H9 (cell line): ENCODE data around the gene LRP1B. TPM values are rescaled to one million over a fixed set of nuclear protein-coding genes. Genes with fewer than 3 reads are reported as not detected.

Experiments used
- DNase-seq: peaks from one replicate; pipeline ENCODE4 v3.0.0-alpha.2; 2017
- H2AFZ ChIP-seq: one replicate; pipeline ENCODE4 v1.6.1; 2013; ENCODE audit warnings: mild to moderate bottlenecking, low read length, control low read depth, moderate library complexity
- H2AK5ac ChIP-seq: 2 replicates; pipeline ENCODE4 v1.6.1; 2013; ENCODE audit warnings: low read length, control low read depth, mixed read lengths; ENCODE audit not compliant: insufficient read length
- H2BK120ac ChIP-seq: one replicate; pipeline ENCODE4 v1.6.1; 2013; ENCODE audit warnings: low read depth, mild to moderate bottlenecking, low read length, control low read depth, inconsistent platforms; ENCODE audit not compliant: poor library complexity, severe bottlenecking
- H2BK12ac ChIP-seq: 2 replicates; pipeline ENCODE4 v1.6.1; 2013; ENCODE audit warnings: low read length, control low read depth, mixed read lengths, low read depth; ENCODE audit not compliant: insufficient read length
- H2BK15ac ChIP-seq: 2 replicates; pipeline ENCODE4 v1.6.1; 2013; ENCODE audit warnings: low read depth, low read length, control low read depth
- H2BK20ac ChIP-seq: one replicate; pipeline ENCODE4 v1.6.1; 2013; ENCODE audit warnings: low read depth, mild to moderate bottlenecking, low read length, control low read depth, inconsistent platforms; ENCODE audit not compliant: poor library complexity, severe bottlenecking
- H2BK5ac ChIP-seq: 2 replicates; pipeline ENCODE4 v1.6.1; 2013; ENCODE audit warnings: low read length, control low read depth, mixed read lengths; ENCODE audit not compliant: insufficient read length
- H3K14ac ChIP-seq: 2 replicates; pipeline ENCODE4 v1.6.1; 2013; ENCODE audit warnings: low read length, control low read depth; ENCODE audit not compliant: insufficient read depth
- H3K18ac ChIP-seq: 2 replicates; pipeline ENCODE4 v1.6.1; 2013; ENCODE audit warnings: low read depth, mild to moderate bottlenecking, mixed read lengths, low read length, control low read depth; ENCODE audit not compliant: insufficient read length
- H3K23ac ChIP-seq: 2 replicates; pipeline ENCODE4 v1.6.1; 2013; ENCODE audit warnings: low read length, control low read depth, mixed read lengths, low read depth; ENCODE audit not compliant: insufficient read length
- H3K23me2 ChIP-seq: 2 replicates; pipeline ENCODE4 v1.6.1; 2013; ENCODE audit warnings: low read depth, mild to moderate bottlenecking, mixed read lengths, low read length, control low read depth; ENCODE audit not compliant: insufficient read length, poor library complexity, severe bottlenecking
- H3K27ac ChIP-seq: 2 replicates; pipeline ENCODE4 v1.5.1; 2013; ENCODE audit warnings: low read length, control low read depth, mixed read lengths, low read depth; ENCODE audit not compliant: insufficient read length
- H3K27me3 ChIP-seq: 2 replicates; pipeline ENCODE4 v1.6.1; 2013; ENCODE audit warnings: low read length, control low read depth, inconsistent platforms; ENCODE audit not compliant: insufficient read depth
- H3K4ac ChIP-seq: 2 replicates; pipeline ENCODE4 v1.6.1; 2013; ENCODE audit warnings: low read depth, mild to moderate bottlenecking, control low read depth, inconsistent platforms, low read length, moderate library complexity
- H3K4me1 ChIP-seq: 2 replicates; pipeline ENCODE4 v1.6.1; 2013; ENCODE audit warnings: low read length, control low read depth, inconsistent platforms; ENCODE audit not compliant: insufficient read depth
- H3K4me2 ChIP-seq: 2 replicates; pipeline ENCODE4 v1.6.1; 2013; ENCODE audit warnings: low read length, control low read depth, mixed read lengths; ENCODE audit not compliant: insufficient read length, insufficient read depth
- H3K56ac ChIP-seq: 2 replicates; pipeline ENCODE4 v1.6.1; 2013; ENCODE audit warnings: low read depth, mild to moderate bottlenecking, mixed read lengths, low read length, control low read depth; ENCODE audit not compliant: insufficient read length
- H3K79me1 ChIP-seq: 2 replicates; pipeline ENCODE4 v1.6.1; 2013; ENCODE audit warnings: low read depth, mild to moderate bottlenecking, moderate library complexity, low read length, control low read depth, inconsistent platforms; ENCODE audit not compliant: insufficient read depth, poor library complexity, severe bottlenecking
- H3K79me2 ChIP-seq: 2 replicates; pipeline ENCODE4 v1.6.1; 2013; ENCODE audit warnings: low read length, control low read depth, inconsistent platforms; ENCODE audit not compliant: insufficient read depth
- H3K9ac ChIP-seq: 2 replicates; pipeline ENCODE4 v1.6.1; 2013; ENCODE audit warnings: low read length, control low read depth, mixed read lengths; ENCODE audit not compliant: insufficient read length; ENCODE audit errors: extremely low read depth
- H3K9me3 ChIP-seq: one replicate; pipeline ENCODE4 v1.6.1; 2013; ENCODE audit warnings: low read depth, low read length, inconsistent platforms; ENCODE audit not compliant: control insufficient read depth
- H3T11ph ChIP-seq: one replicate; pipeline ENCODE4 v1.6.1; 2013; ENCODE audit warnings: mild to moderate bottlenecking, low read length, control low read depth, inconsistent platforms
- H4K20me1 ChIP-seq: one replicate; pipeline ENCODE4 v1.6.1; 2013; ENCODE audit not compliant: control insufficient read depth, insufficient read length, insufficient read depth
- H4K5ac ChIP-seq: 2 replicates; pipeline ENCODE4 v1.6.1; 2013; ENCODE audit warnings: low read depth, mild to moderate bottlenecking, mixed read lengths, low read length, control low read depth; ENCODE audit not compliant: insufficient read length
- H4K8ac ChIP-seq: replicated peaks from 2 replicates; pipeline ENCODE4 v1.6.1; 2013; ENCODE audit warnings: low read length, control low read depth, mixed read lengths, low read depth; ENCODE audit not compliant: insufficient read length
- H4K91ac ChIP-seq: 2 replicates; pipeline ENCODE4 v1.6.1; 2013; ENCODE audit warnings: low read depth, mild to moderate bottlenecking, moderate library complexity, mixed read lengths, low read length, control low read depth; ENCODE audit not compliant: insufficient read length
- H3K27ac Mint-ChIP-seq, 3 experiments: 2 replicates in 2 of 3; 3 replicates in 1 of 3; pipeline ENCODE4 v1.8.0; 2020 to 2021; ENCODE audit warnings: mixed read lengths in 3 of 3, mild to moderate bottlenecking in 1 of 3, moderate library complexity in 1 of 3
- H3K27me3 Mint-ChIP-seq: 2 replicates; pipeline ENCODE4 v1.8.0; 2021; ENCODE audit warnings: low read depth, mild to moderate bottlenecking, moderate library complexity, mixed read lengths
- H3K36me3 Mint-ChIP-seq, 3 experiments: 2 replicates in 2 of 3; 3 replicates in 1 of 3; pipeline ENCODE4 v1.8.0; 2020 to 2021; ENCODE audit warnings: low read depth in 3 of 3, mixed read lengths in 3 of 3; ENCODE audit not compliant: insufficient read depth in 1 of 3
- H3K4me1 Mint-ChIP-seq, 2 experiments: 2 replicates each; pipeline ENCODE4 v1.8.0; 2020; ENCODE audit warnings: mixed read lengths in 2 of 2
- H3K4me3 Mint-ChIP-seq, 2 experiments: 2 replicates in 1 of 2; 3 replicates in 1 of 2; pipeline ENCODE4 v1.8.0; 2020 to 2021; ENCODE audit warnings: mild to moderate bottlenecking in 2 of 2, mixed read lengths in 2 of 2, moderate library complexity in 1 of 2
- H3K9me3 Mint-ChIP-seq, 2 experiments: 2 replicates in 1 of 2; 3 replicates in 1 of 2; pipeline ENCODE4 v1.8.0; 2020; ENCODE audit warnings: mild to moderate bottlenecking in 2 of 2, mixed read lengths in 2 of 2, moderate library complexity in 1 of 2
- WGBS: extraction: QIAGEN DNeasy Blood & Tissue Kit; methylation state at CpG from one replicate; pipeline ENCODE4 v1.1.7; 2013; ENCODE audit warnings: missing lambda C conversion rate, low lambda C conversion rate, mixed read lengths; ENCODE audit not compliant: insufficient read length; ENCODE audit errors: extremely low coverage; 5-methylcytosine and 5-hydroxymethylcytosine counted together
- total RNA-seq: library from RNA; stranded (reverse); gene quantifications from 2 replicates; pipeline ENCODE4 v1.2.1, GENCODE V29; 2021
- TF ChIP-seq, protein P1 (sequence below): fragments of 200-600 bp; sonication (generic); conservative IDR thresholded peaks from 3 replicates; pipeline ENCODE4 v1.8.0; 2021; ENCODE audit warnings: antibody characterized with exemption, mild to moderate bottlenecking

The LRP1B gene
- total RNA-seq, 1 experiment from 2014 or later = not detected

GRCh38 chr2:141782574-141782973 is 348.2 kb downstream of the LRP1B start:
- no peaks in the 10 kb centered on the region for H3K27me3 Mint-ChIP-seq
- H2BK120ac ChIP-seq = no peak overlapping the region
- no peaks in the 10 kb centered on the region for H3K79me1 ChIP-seq
- H3K27me3 ChIP-seq = no peaks in the 10 kb centered on the region
- H3K27ac Mint-ChIP-seq = no peak overlapping the region
- H3K27ac ChIP-seq = no peak overlapping the region
- H3K9me3 ChIP-seq = no peaks in the 10 kb centered on the region
- no peak overlapping the region for H2AFZ ChIP-seq
- no peak overlapping the region for H2AK5ac ChIP-seq
- H3K18ac ChIP-seq = no peak overlapping the region
- H3K23me2 ChIP-seq = no peaks in the 10 kb centered on the region
- no peak overlapping the region for H3K4ac ChIP-seq
- no peaks in the 10 kb centered on the region for H3K36me3 Mint-ChIP-seq
- H3K4me1 Mint-ChIP-seq = no peaks in the 10 kb centered on the region
- H3K4me2 ChIP-seq = no peak overlapping the region
- no peak overlapping the region for H2BK12ac ChIP-seq
- H4K5ac ChIP-seq = no peak overlapping the region
- no peak overlapping the region for H4K8ac ChIP-seq
- no peaks in the 10 kb centered on the region for H4K20me1 ChIP-seq
- H3K9ac ChIP-seq = no peak overlapping the region
- no CpG with 5 or more reads among the region's 1 CpG for WGBS
- no peak overlapping the region for H2BK15ac ChIP-seq
- no peaks in the 10 kb centered on the region for H3K9me3 Mint-ChIP-seq
- H2BK5ac ChIP-seq = no peak overlapping the region
- no peak overlapping the region for H3K23ac ChIP-seq
- no peaks in the 10 kb centered on the region for H3K79me2 ChIP-seq
- TF ChIP-seq, protein P1, sequence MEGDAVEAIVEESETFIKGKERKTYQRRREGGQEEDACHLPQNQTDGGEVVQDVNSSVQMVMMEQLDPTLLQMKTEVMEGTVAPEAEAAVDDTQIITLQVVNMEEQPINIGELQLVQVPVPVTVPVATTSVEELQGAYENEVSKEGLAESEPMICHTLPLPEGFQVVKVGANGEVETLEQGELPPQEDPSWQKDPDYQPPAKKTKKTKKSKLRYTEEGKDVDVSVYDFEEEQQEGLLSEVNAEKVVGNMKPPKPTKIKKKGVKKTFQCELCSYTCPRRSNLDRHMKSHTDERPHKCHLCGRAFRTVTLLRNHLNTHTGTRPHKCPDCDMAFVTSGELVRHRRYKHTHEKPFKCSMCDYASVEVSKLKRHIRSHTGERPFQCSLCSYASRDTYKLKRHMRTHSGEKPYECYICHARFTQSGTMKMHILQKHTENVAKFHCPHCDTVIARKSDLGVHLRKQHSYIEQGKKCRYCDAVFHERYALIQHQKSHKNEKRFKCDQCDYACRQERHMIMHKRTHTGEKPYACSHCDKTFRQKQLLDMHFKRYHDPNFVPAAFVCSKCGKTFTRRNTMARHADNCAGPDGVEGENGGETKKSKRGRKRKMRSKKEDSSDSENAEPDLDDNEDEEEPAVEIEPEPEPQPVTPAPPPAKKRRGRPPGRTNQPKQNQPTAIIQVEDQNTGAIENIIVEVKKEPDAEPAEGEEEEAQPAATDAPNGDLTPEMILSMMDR = no peak
- H4K91ac ChIP-seq = no peak overlapping the region
- H2BK20ac ChIP-seq = no peak overlapping the region
- H3K4me3 Mint-ChIP-seq = no peak overlapping the region
- no peak for DNase-seq
- no peak overlapping the region for H3K56ac ChIP-seq
- H3K4me1 ChIP-seq = no peaks in the 10 kb centered on the region
- H3T11ph ChIP-seq = no peak overlapping the region
- no peak overlapping the region for H3K14ac ChIP-seq
